ENCODE results near the gene SH3TC2. TPM values are rescaled to one million over a fixed set of nuclear protein-coding genes. Genes with fewer than 3 reads are reported as not detected.

SH3TC2 gene
- total and polyA plus RNA-seq, 2 donors (not counting 1 experiment from before 2014, with no cell fraction given): not detected

DNA sequence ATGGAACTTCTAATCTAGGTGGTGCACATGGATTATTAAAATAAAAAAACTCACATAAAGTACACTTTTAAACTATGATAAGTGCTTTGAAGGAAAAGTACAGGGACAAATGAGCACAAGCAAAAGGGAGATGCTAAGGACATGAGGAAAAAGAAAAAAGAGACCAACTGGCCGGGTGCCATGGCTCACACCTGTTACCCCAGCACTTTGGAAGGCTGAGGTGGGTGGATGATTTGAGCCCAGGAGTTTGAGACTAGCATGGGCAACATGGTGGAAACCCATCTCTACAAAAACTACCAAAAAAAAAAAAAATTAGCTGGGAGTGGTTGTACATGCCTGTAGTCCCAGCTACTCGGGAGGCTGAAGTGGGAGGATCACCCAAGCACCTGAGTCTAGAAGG is 67.1 kb downstream of the SH3TC2 start:
- H3K36me3 ChIP-seq (replicated peaks in 1 of 2; ENCODE audit: control extremely low read depth in 1 of 2, control insufficient read depth in 1 of 2, extremely low read depth in 1 of 2, insufficient read depth in 2 of 2, low read length in 1 of 2): no peaks in the 10 kb centered on the region
- H3K4me3 Mint-ChIP-seq: no peak overlapping the region
- no peak overlapping the region for H3K27ac ChIP-seq (ENCODE audit: low read length in 2 of 2)
- H4K20me1 ChIP-seq (ENCODE audit: control insufficient read depth, insufficient read depth, low read length, poor library complexity, severe bottlenecking): no peaks in the 10 kb centered on the region
- DNase-seq: no peak
- no peaks in the 10 kb centered on the region for H3K4me1 ChIP-seq (ENCODE audit: control insufficient read depth in 2 of 2, insufficient read depth in 2 of 2, low read length in 2 of 2)
- no peaks in the 10 kb centered on the region for H3K79me2 ChIP-seq (ENCODE audit: control insufficient read depth, insufficient read depth, low read length)
- intact Hi-C loops (cut with micrococcal nuclease): no loop called here
- WGBS (ENCODE audit: insufficient coverage): 100% methylated on average over 1 of the region's 2 CpGs
- H3K27me3 ChIP-seq (replicated peaks in 1 of 4; ENCODE audit: control extremely low read depth in 1 of 4, control insufficient read depth in 3 of 4, insufficient read depth in 4 of 4, low read length in 3 of 4): no peaks in the 10 kb centered on the region
- POLR2A ChIA-PET: interaction anchor here (0.7 kb wide), 1 partner anchor 481 kb away, joined by 3 read pairs; no protein-coding TSS in a partner anchor
- no peak overlapping the region for H3K9ac ChIP-seq (ENCODE audit: low read length)
- peaks cover 31% of the 10 kb centered on the region for H3K27me3 Mint-ChIP-seq
- H3K4me1 Mint-ChIP-seq: no peaks in the 10 kb centered on the region
- no peak overlapping the region for H3K27ac Mint-ChIP-seq
- no peaks in the 10 kb centered on the region for H3K9me3 Mint-ChIP-seq (ENCODE audit: insufficient read depth)
- H2AFZ ChIP-seq (ENCODE audit: insufficient read depth, low read depth, low read length, poor library complexity, severe bottlenecking): no peak overlapping the region
- ATAC-seq (ENCODE audit: low read depth): no peak
- no peak overlapping the region for H3K4me2 ChIP-seq (replicated peaks; ENCODE audit: low read depth, low read length, poor library complexity, severe bottlenecking)
- TF ChIP-seq EZH2 (IDR thresholded peaks at IDR 0.05; ENCODE audit: borderline replicate concordance, insufficient read depth, low read depth, low read length, poor library complexity, severe bottlenecking): no peak
- no peak overlapping the region for H3K4me3 ChIP-seq (ENCODE audit: control extremely low read depth in 1 of 5, extremely low read depth in 1 of 5, insufficient read depth in 1 of 5, low read depth in 2 of 5, low read length in 4 of 5)
- CTCF ChIA-PET: interaction anchor here (0.7 to 10.0 kb wide), 9 partner anchors 14 to 331 kb away, joined by 3 to 172 read pairs (median 3); no protein-coding TSS in a partner anchor
- H3K9me3 ChIP-seq (ENCODE audit: control extremely low read depth in 1 of 3, control insufficient read depth in 2 of 3, insufficient read depth in 1 of 3, low read length in 2 of 3): no peaks in the 10 kb centered on the region

DNA sequence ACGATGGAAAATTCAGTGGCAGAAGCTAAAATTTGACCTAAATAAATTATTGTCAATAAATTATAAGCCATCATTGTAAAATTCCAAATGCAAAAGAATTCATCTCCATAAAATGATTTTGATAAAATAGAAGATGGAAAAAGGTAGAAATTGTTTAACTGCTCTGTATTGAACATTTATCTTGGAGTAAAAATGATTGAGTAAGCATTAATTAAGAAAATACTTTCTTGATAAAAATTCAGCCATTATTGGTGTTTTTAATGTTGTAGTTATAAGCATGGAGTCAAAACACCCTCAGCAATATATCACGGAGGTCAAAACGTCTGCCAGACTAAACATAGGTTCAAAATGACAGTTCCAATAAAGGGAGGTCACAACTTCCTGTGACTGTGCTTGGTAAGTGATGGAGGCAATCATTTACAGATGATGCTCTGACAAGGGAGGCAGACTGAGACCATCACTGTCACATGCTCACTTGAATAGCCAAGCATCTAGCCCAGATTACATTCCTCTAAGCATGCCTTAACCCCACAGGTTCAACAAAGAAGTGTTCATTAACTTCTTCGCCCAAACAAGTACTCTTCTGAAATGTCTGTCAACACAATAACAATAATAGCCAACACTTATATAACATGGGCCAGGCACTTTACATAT is 69.5 kb downstream of the SH3TC2 start:
- WGBS (ENCODE audit: insufficient coverage): 77% methylated on average over 1 of the region's 4 CpGs
- H3K27ac Mint-ChIP-seq: no peak overlapping the region
- H3K9me3 Mint-ChIP-seq (ENCODE audit: insufficient read depth): no peaks in the 10 kb centered on the region
- H3K4me3 ChIP-seq (ENCODE audit: control extremely low read depth in 1 of 5, extremely low read depth in 1 of 5, insufficient read depth in 1 of 5, low read depth in 2 of 5, low read length in 4 of 5): no peak overlapping the region
- H3K4me3 Mint-ChIP-seq: no peak overlapping the region
- TF ChIP-seq, protein P1, sequence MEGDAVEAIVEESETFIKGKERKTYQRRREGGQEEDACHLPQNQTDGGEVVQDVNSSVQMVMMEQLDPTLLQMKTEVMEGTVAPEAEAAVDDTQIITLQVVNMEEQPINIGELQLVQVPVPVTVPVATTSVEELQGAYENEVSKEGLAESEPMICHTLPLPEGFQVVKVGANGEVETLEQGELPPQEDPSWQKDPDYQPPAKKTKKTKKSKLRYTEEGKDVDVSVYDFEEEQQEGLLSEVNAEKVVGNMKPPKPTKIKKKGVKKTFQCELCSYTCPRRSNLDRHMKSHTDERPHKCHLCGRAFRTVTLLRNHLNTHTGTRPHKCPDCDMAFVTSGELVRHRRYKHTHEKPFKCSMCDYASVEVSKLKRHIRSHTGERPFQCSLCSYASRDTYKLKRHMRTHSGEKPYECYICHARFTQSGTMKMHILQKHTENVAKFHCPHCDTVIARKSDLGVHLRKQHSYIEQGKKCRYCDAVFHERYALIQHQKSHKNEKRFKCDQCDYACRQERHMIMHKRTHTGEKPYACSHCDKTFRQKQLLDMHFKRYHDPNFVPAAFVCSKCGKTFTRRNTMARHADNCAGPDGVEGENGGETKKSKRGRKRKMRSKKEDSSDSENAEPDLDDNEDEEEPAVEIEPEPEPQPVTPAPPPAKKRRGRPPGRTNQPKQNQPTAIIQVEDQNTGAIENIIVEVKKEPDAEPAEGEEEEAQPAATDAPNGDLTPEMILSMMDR (IDR thresholded peaks at IDR 0.05): no peak
- TF ChIP-seq EZH2 (IDR thresholded peaks at IDR 0.05; ENCODE audit: borderline replicate concordance, insufficient read depth, low read depth, low read length, poor library complexity, severe bottlenecking): no peak
- H2AFZ ChIP-seq (ENCODE audit: insufficient read depth, low read depth, low read length, poor library complexity, severe bottlenecking): no peak overlapping the region
- H3K36me3 ChIP-seq (replicated peaks in 1 of 2; ENCODE audit: control extremely low read depth in 1 of 2, control insufficient read depth in 1 of 2, extremely low read depth in 1 of 2, insufficient read depth in 2 of 2, low read length in 1 of 2): no peaks in the 10 kb centered on the region
- DNase-seq (no peak), ATAC-seq (ENCODE audit: low read depth) (no peak)
- intact Hi-C loops (cut with micrococcal nuclease): no loop called here
- peaks cover 0 to 4% (median 0%) of the 10 kb centered on the region in 4 experiments for H3K27me3 ChIP-seq (replicated peaks in 1 of 4; ENCODE audit: control extremely low read depth in 1 of 4, control insufficient read depth in 3 of 4, insufficient read depth in 4 of 4, low read length in 3 of 4)
- H3K9ac ChIP-seq (ENCODE audit: low read length): no peak overlapping the region
- ChIA-PET POLR2A (no interaction called here), CTCF (interaction anchor here (1.4 to 6.8 kb wide), 3 partner anchors 253 to 261 kb away, joined by 4 to 78 read pairs (median 11); no protein-coding TSS in a partner anchor)
- H3K4me2 ChIP-seq (replicated peaks; ENCODE audit: low read depth, low read length, poor library complexity, severe bottlenecking): no peak overlapping the region
- H3K4me1 Mint-ChIP-seq: no peaks in the 10 kb centered on the region
- peaks cover 36% of the 10 kb centered on the region for H3K27me3 Mint-ChIP-seq
- H3K27ac ChIP-seq (ENCODE audit: low read length in 2 of 2): no peak overlapping the region
- no peaks in the 10 kb centered on the region for H3K4me1 ChIP-seq (ENCODE audit: control insufficient read depth in 2 of 2, insufficient read depth in 2 of 2, low read length in 2 of 2)
- no peaks in the 10 kb centered on the region for H4K20me1 ChIP-seq (ENCODE audit: control insufficient read depth, insufficient read depth, low read length, poor library complexity, severe bottlenecking)
- no peaks in the 10 kb centered on the region for H3K9me3 ChIP-seq (ENCODE audit: control extremely low read depth in 1 of 3, control insufficient read depth in 2 of 3, insufficient read depth in 1 of 3, low read length in 2 of 3)
- no peaks in the 10 kb centered on the region for H3K79me2 ChIP-seq (ENCODE audit: control insufficient read depth, insufficient read depth, low read length)

All from B cell (primary cell).